Measurements from ENCODE around the gene INTS14. TPM values are rescaled to one million over a fixed set of nuclear protein-coding genes. Genes with fewer than 3 reads are reported as not detected.

INTS14 gene
- total RNA-seq: 10 to 100 TPM; 34.8 to 37.9 TPM

DNA sequence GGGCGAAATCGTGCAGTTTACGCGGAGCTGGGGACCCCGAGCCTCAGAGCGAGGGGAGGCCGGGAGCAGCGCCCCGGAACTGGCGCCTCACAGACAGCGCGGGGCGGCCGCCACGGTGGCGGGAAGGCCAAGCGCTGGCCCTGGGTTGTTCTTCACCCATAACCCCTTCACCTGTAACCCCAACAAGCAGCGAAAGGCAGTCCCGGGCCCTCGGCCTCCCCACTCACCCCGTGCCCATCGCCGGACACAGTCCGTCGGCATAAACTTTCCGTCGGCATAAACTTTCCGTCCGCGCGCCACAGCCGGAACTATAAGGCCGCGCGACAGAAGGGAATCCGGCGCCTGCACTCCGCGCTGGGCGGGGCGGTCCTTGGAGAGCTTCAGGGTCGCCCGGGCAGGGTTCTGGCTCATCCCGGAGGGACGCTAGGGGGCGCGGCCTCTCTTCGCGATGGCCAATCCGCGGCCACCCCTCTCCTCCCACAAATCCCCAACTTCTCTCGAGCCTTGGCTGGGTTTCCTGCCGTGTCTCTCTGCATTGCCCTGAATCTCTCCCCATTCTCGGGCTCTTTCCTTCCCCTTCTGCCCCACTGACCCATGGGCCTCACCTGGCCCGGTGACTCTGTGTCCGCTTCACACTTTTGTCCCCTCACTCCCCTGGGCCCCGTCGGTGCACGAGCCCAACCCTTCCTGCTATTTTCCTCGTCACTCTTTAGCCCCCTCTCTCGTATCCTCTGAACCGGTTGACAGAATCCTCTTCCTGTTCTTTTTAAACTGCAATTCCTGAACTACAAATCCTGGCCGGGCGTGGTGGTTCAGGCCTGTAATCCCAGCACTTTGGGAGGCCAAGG lies at the start of gene INTS14:
Gene INTS14 (minus strand): TSS at position 261 of the 848 bp plus-strand sequence. CDS start 3,751 bp downstream, outside the sequence.

DNA sequence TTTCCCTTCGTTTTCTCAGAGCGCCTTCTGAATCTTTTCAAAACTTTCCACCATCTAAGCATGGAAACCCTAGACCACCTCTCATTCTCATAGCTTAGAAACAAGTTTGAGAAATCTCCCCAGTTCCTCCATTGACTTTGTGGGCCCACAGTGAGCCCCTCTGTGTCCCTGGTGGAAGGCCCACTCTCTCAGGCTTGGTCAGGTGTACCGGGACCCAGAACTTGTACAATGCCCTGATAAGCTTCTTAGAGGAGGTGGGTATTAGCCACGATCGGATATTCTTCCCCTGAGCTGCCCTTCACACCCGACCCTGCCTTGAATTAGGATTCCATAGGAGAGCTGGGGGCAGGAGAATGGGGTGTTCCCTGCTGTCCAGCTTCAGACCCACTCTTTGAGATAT lies 10.7 kb upstream of the INTS14 start, which contains the start of gene SLC24A1:
Gene SLC24A1 (plus strand): TSS at position 301 of the 400 bp plus-strand sequence. CDS start 2,143 bp downstream, outside the sequence.

GRCh38 chr15:65530318-65531111 lies 80.4 kb downstream of the INTS14 start, which contains the start of gene HACD3:
HACD3 (plus strand) TSS chr15:65530463; CDS start chr15:65530632, 169 bp downstream.

Other genes with a start within 250 kb of the INTS14 start
- not detected for gene IGDCC3, start 233.1 kb downstream of the INTS14 start, total RNA-seq
- gene IGDCC4, start 188.2 kb downstream of the INTS14 start, total RNA-seq: under 1 TPM; 0.12 to 0.20 TPM
- gene DPP8, start 93.4 kb downstream of the INTS14 start, total RNA-seq: 10 to 100 TPM; 37.2 to 40.5 TPM
- 10 to 100 TPM; 23.7 to 24.3 TPM for gene HACD3, start 80.7 kb downstream of the INTS14 start, total RNA-seq
- 1 to 10 TPM; 3.9 to 4.9 TPM for gene SLC24A1, start 10.8 kb upstream of the INTS14 start, total RNA-seq
- gene DENND4A, start 181.2 kb upstream of the INTS14 start, total RNA-seq: 10 to 100 TPM; 35.8 to 38.4 TPM

Data from activated naive CD4-positive, alpha-beta T cell treated with anti-CD3 and anti-CD28 coated beads, Interleukin-2, amount 10 ng/mL, durations not matched to agents 5 hours and 36 hours (primary cell).